Choroid plexus epithelial cell (primary cell): Measurements from ENCODE around the gene LPCAT1.

Experiments
- DNase-seq: peaks from one replicate; pipeline ENCODE4 v3.0.0-alpha.2; 2010; ENCODE audit warnings: low read depth
- H3K4me3 ChIP-seq: 2 replicates; pipeline ENCODE4 v1.5.1; 2011; ENCODE audit warnings: low read depth, mild to moderate bottlenecking, control low read depth, low read length, moderate library complexity
- CTCF ChIP-seq: conservative IDR thresholded peaks from 2 replicates; pipeline ENCODE4 v1.5.1; 2011; ENCODE audit warnings: low read depth, mild to moderate bottlenecking, control low read depth, inconsistent platforms, low read length, moderate library complexity

The LPCAT1 gene

GRCh38 chr5:1527533-1528205 lies 3.9 kb upstream of the LPCAT1 start:
- DNase-seq: no peak
- no peak for TF ChIP-seq CTCF
- H3K4me3 ChIP-seq: no peak overlapping the region

GRCh38 chr5:1526681-1527131 lies 2.9 kb upstream of the LPCAT1 start:
- no peak for DNase-seq
- TF ChIP-seq CTCF: no peak

GRCh38 chr5:1526190-1526631 lies 2.5 kb upstream of the LPCAT1 start:
- no peak for DNase-seq
- no peak for TF ChIP-seq CTCF

More at GRCh38 chr5:1526681-1527131, 2.9 kb upstream of the LPCAT1 start:
- no peak overlapping the region for H3K4me3 ChIP-seq

GRCh38 chr5:1525624-1526189 lies 1.9 kb upstream of the LPCAT1 start:
- no peak overlapping the region for H3K4me3 ChIP-seq
- TF ChIP-seq CTCF: no peak
- DNase-seq: no peak

More at GRCh38 chr5:1526190-1526631, 2.5 kb upstream of the LPCAT1 start:
- H3K4me3 ChIP-seq: no peak overlapping the region

GRCh38 chr5:1524799-1525623 lies 1.3 kb upstream of the LPCAT1 start:
- TF ChIP-seq CTCF: no peak
- no peak overlapping the region for H3K4me3 ChIP-seq
- no peak for DNase-seq

- H3K4me3 ChIP-seq: peak overlapping the region; percentile 65
- TF ChIP-seq CTCF: no peak
- no peak for DNase-seq
Observed at GRCh38 chr5:1524481-1524798, 680 bp upstream of the LPCAT1 start.
